ENCODE measurements around the gene SERPINH1. TPM values are rescaled to one million over a fixed set of nuclear protein-coding genes. Genes with fewer than 3 reads are reported as not detected.

The SERPINH1 gene
- total RNA-seq, 1 experiment from 2014 or later: 89.8 TPM

GRCh38 chr11:75518771-75519653, 43.0 kb upstream of the SERPINH1 start:
- TF ChIP-seq TCF7L2 (IDR thresholded peaks at IDR 0.05; ENCODE audit: low read depth, low read length) (no peak), CTCF (IDR thresholded peaks at IDR 0.05) (no peak), POLR2AphosphoS5 (IDR thresholded peaks at IDR 0.05; ENCODE audit: low read depth, low read length) (no peak), SIN3A (IDR thresholded peaks at IDR 0.05; ENCODE audit: borderline replicate concordance, insufficient read depth, low read depth, low read length) (no peak), REST (IDR thresholded peaks at IDR 0.05; ENCODE audit: insufficient read depth in 1 of 2, low read depth in 2 of 2, low read length in 1 of 2) (no peak)
- ATAC-seq: no peak
- POLR2A ChIA-PET: no interaction called here
- intact Hi-C loops (cut with micrococcal nuclease; ENCODE audit: unreplicated experiment) (no loop called here), in situ Hi-C loops (cut with HindIII; ENCODE audit: low pct_unique_long_range_greater_than_20kb, low sequenced_read_pairs) (no loop called here)
- no peak for DNase-seq (ENCODE audit: low read depth, low spot score)
- Histone ChIP-seq H3K36me3 (ENCODE audit: control insufficient read depth, insufficient read depth, low read length) (no peaks in the 10 kb centered on the region), H3K27ac (ENCODE audit: low read length) (no peak overlapping the region), H3K9me3 (ENCODE audit: control insufficient read depth, insufficient read depth, low read depth, low read length) (no peaks in the 10 kb centered on the region), H3K27me3 (ENCODE audit: control insufficient read depth, insufficient read depth, low read length) (no peaks in the 10 kb centered on the region), H3K4me1 (ENCODE audit: control insufficient read depth, insufficient read depth, low read length) (0 out of 2 replicates have a peak, but pooled peaks cover 3% of the 10 kb centered on the region), H3K4me3 (ENCODE audit: low read depth in 2 of 2, low read length in 2 of 2) (no peak overlapping the region)
- no TSS peak for BruUV-seq (replicated peaks)
- CTCF ChIA-PET: no interaction called here

GRCh38 chr11:75520688-75521087, 41.4 kb upstream of the SERPINH1 start:
- intact Hi-C loops (cut with micrococcal nuclease; ENCODE audit: unreplicated experiment): no loop called here
- no TSS peak for BruUV-seq (replicated peaks)
- 0 out of 2 replicates have a peak, but pooled peaks cover 3% of the 10 kb centered on the region for H3K4me1 ChIP-seq (ENCODE audit: control insufficient read depth, insufficient read depth, low read length)
- ATAC-seq (no peak), DNase-seq (ENCODE audit: low read depth, low spot score) (no peak)
- H3K27me3 ChIP-seq (ENCODE audit: control insufficient read depth, insufficient read depth, low read length): peaks cover 4% of the 10 kb centered on the region; the same call in 1 of the 2 replicates
- H3K9me3 ChIP-seq (ENCODE audit: control insufficient read depth, insufficient read depth, low read depth, low read length): no peaks in the 10 kb centered on the region
- in situ Hi-C loops (cut with HindIII; ENCODE audit: low pct_unique_long_range_greater_than_20kb, low sequenced_read_pairs): loop anchor here (5.0 kb wide), 1 partner anchor 63 kb away; no protein-coding TSS in a partner anchor
- CTCF ChIA-PET: no interaction called here
- H3K36me3 ChIP-seq (ENCODE audit: control insufficient read depth, insufficient read depth, low read length): no peaks in the 10 kb centered on the region
- H3K4me3 ChIP-seq (ENCODE audit: low read depth in 2 of 2, low read length in 2 of 2): no peak overlapping the region
- TF ChIP-seq POLR2AphosphoS5 (IDR thresholded peaks at IDR 0.05; ENCODE audit: low read depth, low read length): no peak
- TF ChIP-seq REST (IDR thresholded peaks at IDR 0.05; ENCODE audit: insufficient read depth in 1 of 2, low read depth in 2 of 2, low read length in 1 of 2): no peak
- TF ChIP-seq TCF7L2 (IDR thresholded peaks at IDR 0.05; ENCODE audit: low read depth, low read length): no peak
- no peak for TF ChIP-seq SIN3A (IDR thresholded peaks at IDR 0.05; ENCODE audit: borderline replicate concordance, insufficient read depth, low read depth, low read length)
- TF ChIP-seq CTCF (IDR thresholded peaks at IDR 0.05): no peak
- POLR2A ChIA-PET: interaction anchor here (0.6 kb wide), 1 partner anchor 270 kb away, joined by 3 read pairs; no protein-coding TSS in a partner anchor
- H3K27ac ChIP-seq (ENCODE audit: low read length): no peak overlapping the region
